ENCODE measurements around the gene CRB2. TPM values are rescaled to one million over a fixed set of nuclear protein-coding genes. Genes with fewer than 3 reads are reported as not detected.

CRB2 gene
- total RNA-seq, 1 experiment from 2014 or later = not detected

DNA sequence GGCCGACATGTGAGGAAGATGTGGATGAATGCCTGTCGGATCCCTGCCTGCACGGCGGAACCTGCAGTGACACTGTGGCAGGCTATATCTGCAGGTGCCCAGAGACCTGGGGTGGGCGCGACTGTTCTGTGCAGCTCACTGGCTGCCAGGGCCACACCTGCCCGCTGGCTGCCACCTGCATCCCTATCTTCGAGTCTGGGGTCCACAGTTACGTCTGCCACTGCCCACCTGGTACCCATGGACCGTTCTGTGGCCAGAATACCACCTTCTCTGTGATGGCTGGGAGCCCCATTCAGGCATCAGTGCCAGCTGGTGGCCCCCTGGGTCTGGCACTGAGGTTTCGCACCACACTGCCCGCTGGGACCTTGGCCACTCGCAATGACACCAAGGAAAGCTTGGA, 14.1 kb downstream of the CRB2 start:
- no peaks in the 10 kb centered on the region for H3K9me3 ChIP-seq (replicated peaks)
- no peaks in the 10 kb centered on the region for H3K36me3 ChIP-seq
- DNase-seq (ENCODE audit: low read depth in 1 of 2, low spot score in 2 of 2) = no peak
- H3K27ac ChIP-seq = no peak overlapping the region
- no peaks in the 10 kb centered on the region for H3K4me1 ChIP-seq (replicated peaks)
- H3K27me3 ChIP-seq (replicated peaks) = peaks cover 33% of the 10 kb centered on the region
- no peak overlapping the region for H3K4me3 ChIP-seq

DNA sequence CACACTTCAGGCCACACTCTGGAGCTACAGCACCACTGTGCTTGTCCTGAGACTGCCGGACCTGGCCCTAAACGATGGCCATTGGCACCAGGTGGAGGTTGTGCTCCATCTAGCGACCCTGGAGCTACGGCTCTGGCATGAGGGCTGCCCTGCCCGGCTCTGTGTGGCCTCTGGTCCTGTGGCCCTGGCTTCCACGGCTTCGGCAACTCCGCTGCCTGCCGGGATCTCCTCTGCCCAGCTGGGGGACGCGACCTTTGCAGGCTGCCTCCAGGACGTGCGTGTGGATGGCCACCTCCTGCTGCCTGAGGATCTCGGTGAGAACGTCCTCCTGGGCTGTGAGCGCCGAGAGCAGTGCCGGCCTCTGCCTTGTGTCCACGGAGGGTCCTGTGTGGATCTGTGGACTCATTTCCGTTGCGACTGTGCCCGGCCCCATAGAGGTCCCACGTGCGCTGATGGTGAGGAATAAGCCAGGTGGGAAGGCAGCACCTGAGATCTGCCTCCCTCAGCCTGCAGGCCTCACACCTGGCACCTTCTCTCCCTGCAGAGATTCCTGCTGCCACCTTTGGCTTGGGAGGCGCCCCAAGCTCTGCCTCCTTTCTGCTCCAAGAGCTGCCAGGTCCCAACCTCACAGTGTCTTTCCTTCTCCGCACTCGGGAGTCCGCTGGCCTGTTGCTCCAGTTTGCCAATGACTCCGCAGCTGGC, 14.7 kb downstream of the CRB2 start:
- no peaks in the 10 kb centered on the region for H3K36me3 ChIP-seq
- no peak overlapping the region for H3K4me3 ChIP-seq
- H3K27ac ChIP-seq = no peak overlapping the region
- no peaks in the 10 kb centered on the region for H3K4me1 ChIP-seq (replicated peaks)
- DNase-seq (ENCODE audit: low read depth in 1 of 2, low spot score in 2 of 2) = no peak
- no peaks in the 10 kb centered on the region for H3K9me3 ChIP-seq (replicated peaks)
- H3K27me3 ChIP-seq (replicated peaks) = peaks cover 33% of the 10 kb centered on the region

DNA sequence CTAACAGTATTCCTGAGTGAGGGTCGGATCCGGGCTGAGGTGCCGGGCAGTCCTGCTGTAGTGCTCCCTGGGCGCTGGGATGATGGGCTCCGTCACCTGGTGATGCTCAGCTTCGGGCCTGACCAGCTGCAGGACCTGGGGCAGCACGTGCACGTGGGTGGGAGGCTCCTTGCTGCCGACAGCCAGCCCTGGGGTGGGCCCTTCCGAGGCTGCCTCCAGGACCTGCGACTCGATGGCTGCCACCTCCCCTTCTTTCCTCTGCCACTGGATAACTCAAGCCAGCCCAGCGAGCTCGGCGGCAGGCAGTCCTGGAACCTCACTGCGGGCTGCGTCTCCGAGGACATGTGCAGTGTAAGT, 15.2 kb downstream of the CRB2 start:
- H3K27ac ChIP-seq = no peak overlapping the region
- H3K27me3 ChIP-seq (replicated peaks) = peaks cover 33% of the 10 kb centered on the region
- no peak overlapping the region for H3K4me3 ChIP-seq
- H3K9me3 ChIP-seq (replicated peaks) = no peaks in the 10 kb centered on the region
- H3K36me3 ChIP-seq = no peaks in the 10 kb centered on the region
- no peaks in the 10 kb centered on the region for H3K4me1 ChIP-seq (replicated peaks)
- no peak for DNase-seq (ENCODE audit: low read depth in 1 of 2, low spot score in 2 of 2)

DNA sequence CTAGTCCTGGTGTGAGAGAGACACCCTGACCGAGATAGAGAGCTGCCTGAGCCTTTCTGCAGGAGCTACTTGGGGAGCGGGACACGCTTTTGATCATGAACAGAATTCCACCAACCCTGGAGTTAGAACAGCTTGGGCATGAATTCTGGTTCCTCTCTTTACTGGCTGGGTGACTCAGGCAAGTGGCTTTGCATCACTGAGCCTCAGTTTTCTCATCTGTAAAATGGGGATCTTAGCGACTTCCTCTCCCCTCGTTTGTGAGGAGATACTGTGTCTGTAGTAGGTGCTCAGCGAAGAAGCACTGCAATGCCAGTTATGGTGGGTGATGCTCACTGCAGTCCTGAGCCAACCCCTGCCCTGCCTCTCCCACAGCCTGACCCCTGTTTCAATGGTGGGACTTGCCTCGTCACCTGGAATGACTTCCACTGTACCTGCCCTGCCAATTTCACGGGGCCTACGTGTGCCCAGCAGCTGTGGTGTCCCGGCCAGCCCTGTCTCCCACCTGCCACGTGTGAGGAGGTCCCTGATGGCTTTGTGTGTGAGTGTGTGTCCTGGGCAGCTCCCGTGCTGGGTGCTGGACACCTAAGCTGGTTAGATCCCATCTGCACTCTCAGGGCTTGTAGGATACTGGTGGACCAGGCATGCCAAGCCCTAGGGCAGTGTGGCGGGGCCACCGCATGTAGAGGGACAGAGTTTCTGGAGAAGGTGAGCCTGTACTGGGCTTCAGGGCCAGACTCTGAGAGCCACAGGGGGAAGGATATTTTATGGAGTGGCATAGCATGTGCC, 16.0 kb downstream of the CRB2 start:
- DNase-seq (ENCODE audit: low read depth in 1 of 2, low spot score in 2 of 2) = no peak
- peaks cover 33% of the 10 kb centered on the region for H3K27me3 ChIP-seq (replicated peaks)

DNA sequence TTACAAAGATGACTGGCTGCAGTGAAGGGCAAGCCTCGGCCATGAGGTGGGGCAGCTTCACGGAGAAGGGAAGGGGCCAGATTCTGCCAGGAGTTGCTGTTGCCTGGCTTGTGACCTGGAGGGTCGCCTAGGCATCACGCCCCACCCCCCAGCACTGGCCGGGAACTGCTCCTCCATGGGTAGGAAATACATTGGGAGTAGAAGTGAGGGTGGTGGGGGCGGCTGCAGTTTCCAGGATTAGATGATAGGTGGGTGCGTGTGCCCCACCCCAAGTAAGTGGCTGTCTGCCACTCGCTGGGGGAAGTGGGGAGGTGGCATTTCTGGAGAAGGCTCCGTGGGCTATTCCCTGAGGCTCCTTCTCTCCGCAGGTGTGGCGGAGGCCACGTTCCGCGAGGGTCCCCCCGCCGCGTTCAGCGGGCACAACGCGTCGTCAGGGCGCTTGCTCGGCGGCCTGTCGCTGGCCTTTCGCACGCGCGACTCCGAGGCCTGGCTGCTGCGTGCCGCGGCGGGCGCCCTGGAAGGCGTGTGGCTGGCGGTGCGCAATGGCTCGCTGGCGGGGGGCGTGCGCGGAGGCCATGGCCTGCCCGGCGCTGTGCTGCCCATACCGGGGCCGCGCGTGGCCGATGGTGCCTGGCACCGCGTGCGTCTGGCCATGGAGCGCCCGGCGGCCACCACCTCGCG, 16.9 kb downstream of the CRB2 start:
- DNase-seq (ENCODE audit: low read depth in 1 of 2, low spot score in 2 of 2) = no peak
- H3K27me3 ChIP-seq (replicated peaks) = peaks cover 33% of the 10 kb centered on the region
- H3K4me1 ChIP-seq (replicated peaks) = no peaks in the 10 kb centered on the region
- H3K4me3 ChIP-seq = no peak overlapping the region
- no peaks in the 10 kb centered on the region for H3K9me3 ChIP-seq (replicated peaks)
- H3K27ac ChIP-seq = no peak overlapping the region
- H3K36me3 ChIP-seq = no peaks in the 10 kb centered on the region

More for the DNA sequence above, 16.0 kb downstream of the CRB2 start:
- H3K36me3 ChIP-seq = no peaks in the 10 kb centered on the region
- H3K9me3 ChIP-seq (replicated peaks) = no peaks in the 10 kb centered on the region
- no peak overlapping the region for H3K4me3 ChIP-seq
- no peak overlapping the region for H3K27ac ChIP-seq
- H3K4me1 ChIP-seq (replicated peaks) = no peaks in the 10 kb centered on the region

DNA sequence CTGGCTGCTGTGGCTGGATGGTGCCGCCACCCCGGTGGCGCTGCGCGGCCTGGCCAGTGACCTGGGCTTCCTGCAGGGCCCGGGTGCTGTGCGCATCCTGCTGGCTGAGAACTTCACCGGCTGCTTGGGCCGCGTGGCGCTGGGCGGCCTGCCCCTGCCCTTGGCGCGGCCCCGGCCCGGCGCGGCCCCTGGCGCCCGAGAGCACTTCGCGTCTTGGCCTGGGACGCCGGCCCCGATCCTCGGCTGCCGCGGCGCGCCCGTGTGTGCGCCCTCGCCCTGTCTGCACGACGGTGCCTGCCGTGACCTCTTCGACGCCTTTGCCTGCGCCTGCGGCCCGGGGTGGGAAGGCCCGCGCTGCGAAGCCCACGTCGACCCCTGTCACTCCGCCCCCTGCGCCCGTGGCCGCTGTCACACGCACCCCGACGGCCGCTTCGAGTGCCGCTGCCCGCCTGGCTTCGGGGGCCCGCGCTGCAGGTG, 17.5 kb downstream of the CRB2 start:
- no peak overlapping the region for H3K4me3 ChIP-seq
- no peaks in the 10 kb centered on the region for H3K9me3 ChIP-seq (replicated peaks)
- H3K36me3 ChIP-seq = no peaks in the 10 kb centered on the region
- no peak overlapping the region for H3K27ac ChIP-seq
- peaks cover 33% of the 10 kb centered on the region for H3K27me3 ChIP-seq (replicated peaks)
- H3K4me1 ChIP-seq (replicated peaks) = no peaks in the 10 kb centered on the region
- no peak for DNase-seq (ENCODE audit: low read depth in 1 of 2, low spot score in 2 of 2)

DNA sequence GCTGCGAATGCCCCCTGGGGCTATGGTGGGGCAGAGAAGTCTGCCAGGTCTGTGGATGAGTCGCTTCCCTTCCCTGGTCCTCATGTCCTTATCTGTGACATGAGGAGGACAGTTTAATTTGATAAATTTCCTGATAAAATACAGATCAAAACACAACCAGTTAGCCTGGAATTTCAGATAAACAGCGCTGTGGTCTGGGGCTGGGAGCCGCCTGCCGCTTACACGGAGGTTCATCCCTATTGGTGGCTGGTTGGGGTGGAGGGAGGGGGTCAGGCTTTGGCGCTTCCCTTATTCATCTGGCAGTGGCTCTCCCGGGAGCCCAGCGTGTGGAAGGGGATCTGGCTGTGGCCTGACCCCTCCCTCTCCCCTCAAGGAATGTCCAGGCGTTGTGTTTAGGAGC, 17.9 kb downstream of the CRB2 start:
- no peaks in the 10 kb centered on the region for H3K36me3 ChIP-seq
- H3K4me3 ChIP-seq = no peak overlapping the region
- peaks cover 33% of the 10 kb centered on the region for H3K27me3 ChIP-seq (replicated peaks)

DNA sequence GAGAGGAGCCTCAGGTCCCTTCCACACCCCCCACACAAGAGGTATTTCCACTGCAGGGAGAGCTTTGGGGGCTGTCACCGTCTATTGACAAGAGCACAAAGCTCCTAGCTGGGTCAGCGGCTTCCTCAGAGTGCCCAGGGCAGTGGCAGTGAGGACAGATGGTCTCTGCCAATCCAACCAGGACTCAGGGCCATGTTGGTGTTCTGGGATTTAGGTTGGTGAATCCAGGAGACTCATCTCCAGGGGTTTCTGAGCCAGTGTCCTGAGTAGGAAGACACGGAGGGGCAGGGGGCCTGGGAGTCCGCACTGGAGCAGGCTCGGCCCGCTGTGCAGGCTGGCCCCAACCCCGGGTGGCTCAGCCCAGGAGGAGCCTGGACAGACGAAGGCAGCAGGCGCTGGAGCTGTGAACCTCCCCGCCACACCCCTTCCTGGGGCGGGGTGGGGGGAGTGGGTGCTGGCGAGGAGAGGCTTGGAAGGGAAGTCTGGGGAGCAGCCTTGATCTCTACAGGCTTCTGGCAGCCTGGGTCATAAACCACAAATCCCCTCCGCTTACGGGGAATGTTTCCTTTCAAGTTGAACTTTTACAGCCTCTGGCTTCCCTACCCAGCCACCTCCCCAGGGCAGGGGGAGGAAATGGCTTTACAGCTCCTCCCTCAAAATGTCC, 19.6 kb downstream of the CRB2 start:
- Histone ChIP-seq H3K27me3 (replicated peaks) (peaks cover 27% of the 10 kb centered on the region), H3K4me3 (no peak overlapping the region), H3K4me1 (replicated peaks) (no peaks in the 10 kb centered on the region), H3K36me3 (no peaks in the 10 kb centered on the region), H3K9me3 (replicated peaks) (no peaks in the 10 kb centered on the region), H3K27ac (no peak overlapping the region)
- no peak for DNase-seq (ENCODE audit: low read depth in 1 of 2, low spot score in 2 of 2)

More for the DNA sequence above, 17.9 kb downstream of the CRB2 start:
- DNase-seq (ENCODE audit: low read depth in 1 of 2, low spot score in 2 of 2) = no peak
- H3K9me3 ChIP-seq (replicated peaks) = no peaks in the 10 kb centered on the region
- H3K4me1 ChIP-seq (replicated peaks) = no peaks in the 10 kb centered on the region
- no peak overlapping the region for H3K27ac ChIP-seq

DNA sequence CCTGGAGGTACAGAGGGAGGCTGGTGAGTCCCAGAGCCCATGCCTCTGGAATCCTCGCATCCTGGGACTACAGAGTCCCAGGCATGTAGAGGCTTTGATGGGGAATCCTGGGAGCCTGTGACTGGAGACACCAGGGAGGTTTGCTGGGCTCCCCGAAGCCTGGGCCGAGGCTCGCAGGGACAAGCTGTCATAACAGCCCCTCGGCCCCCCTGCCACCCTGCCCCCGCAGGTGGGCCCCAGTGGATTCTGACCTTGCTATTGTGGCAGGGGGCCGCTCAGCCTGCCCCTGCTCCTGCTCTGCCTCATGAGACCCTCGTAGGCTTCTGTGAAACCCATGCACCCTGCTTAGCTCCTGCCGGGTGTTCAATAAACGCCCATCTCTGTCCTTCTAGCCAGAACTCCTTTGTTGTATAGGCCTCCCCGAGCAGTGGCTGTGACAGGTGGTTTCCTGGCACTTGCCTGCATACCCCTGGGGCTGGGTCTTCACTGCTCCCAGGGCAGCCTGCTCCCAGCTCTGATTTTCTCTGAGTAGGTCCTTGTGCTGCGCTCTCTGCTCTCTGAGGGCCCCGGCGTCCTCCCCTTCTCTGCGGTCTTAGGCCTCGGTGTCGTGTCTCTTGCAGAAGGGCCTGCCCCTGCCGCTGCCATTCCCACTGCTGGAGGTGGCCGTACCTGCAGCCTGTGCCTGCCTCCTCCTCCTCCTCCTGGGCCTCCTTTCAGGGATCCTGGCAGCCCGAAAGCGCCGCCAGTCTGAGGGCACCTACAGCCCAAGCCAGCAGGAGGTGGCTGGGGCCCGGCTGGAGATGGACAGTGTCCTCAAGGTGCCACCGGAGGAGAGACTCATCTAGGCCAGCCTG, 20.4 kb downstream of the CRB2 start:
- H3K4me3 ChIP-seq = no peak overlapping the region
- H3K4me1 ChIP-seq (replicated peaks) = no peaks in the 10 kb centered on the region
- H3K27ac ChIP-seq = no peak overlapping the region
- no peaks in the 10 kb centered on the region for H3K9me3 ChIP-seq (replicated peaks)
- H3K36me3 ChIP-seq = no peaks in the 10 kb centered on the region
- no peak for DNase-seq (ENCODE audit: low read depth in 1 of 2, low spot score in 2 of 2)
- peaks cover 22% of the 10 kb centered on the region for H3K27me3 ChIP-seq (replicated peaks)

DNA sequence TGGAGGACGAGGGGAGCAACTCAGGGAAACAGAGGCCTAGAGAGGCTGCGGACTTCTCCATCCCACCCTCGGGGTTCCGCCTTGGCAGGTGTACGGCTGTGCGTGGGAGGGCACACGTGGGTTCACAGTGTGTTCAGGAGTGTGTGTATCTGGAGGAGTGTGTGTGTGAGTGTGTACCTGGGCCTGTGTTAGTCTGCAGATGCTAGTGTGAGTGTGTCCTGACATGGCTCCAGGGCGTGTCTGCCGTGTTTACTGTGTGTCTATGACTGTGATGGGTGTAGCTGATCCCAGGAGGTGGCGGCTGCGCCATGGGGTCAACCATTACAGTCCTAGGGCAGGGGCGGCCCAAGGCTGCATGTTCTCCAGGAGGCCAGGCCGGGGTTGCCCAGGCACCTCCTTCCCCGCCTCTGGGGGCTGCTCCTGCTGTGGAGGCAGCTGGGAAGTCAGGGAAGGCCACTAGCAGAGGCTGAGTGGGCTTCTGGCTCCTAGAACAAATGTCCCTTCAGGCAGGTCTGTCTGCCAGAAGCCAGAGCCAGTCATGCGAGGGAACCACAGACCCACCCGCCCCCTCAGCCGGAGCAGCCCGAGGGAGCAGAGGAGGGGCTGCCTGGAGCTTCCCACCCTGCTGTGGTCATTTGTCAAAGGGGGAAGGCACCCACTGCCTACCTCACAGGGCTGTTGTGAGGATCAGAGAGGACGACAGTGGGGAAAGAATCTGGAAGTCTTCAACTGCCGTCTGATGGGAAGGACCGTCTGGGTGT, 21.4 kb downstream of the CRB2 start:
- Histone ChIP-seq H3K4me3 (no peak overlapping the region), H3K36me3 (no peaks in the 10 kb centered on the region), H3K27me3 (replicated peaks) (peaks cover 16% of the 10 kb centered on the region), H3K27ac (no peak overlapping the region), H3K9me3 (replicated peaks) (no peaks in the 10 kb centered on the region), H3K4me1 (replicated peaks) (no peaks in the 10 kb centered on the region)
- no peak for DNase-seq (ENCODE audit: low read depth in 1 of 2, low spot score in 2 of 2)

DNA sequence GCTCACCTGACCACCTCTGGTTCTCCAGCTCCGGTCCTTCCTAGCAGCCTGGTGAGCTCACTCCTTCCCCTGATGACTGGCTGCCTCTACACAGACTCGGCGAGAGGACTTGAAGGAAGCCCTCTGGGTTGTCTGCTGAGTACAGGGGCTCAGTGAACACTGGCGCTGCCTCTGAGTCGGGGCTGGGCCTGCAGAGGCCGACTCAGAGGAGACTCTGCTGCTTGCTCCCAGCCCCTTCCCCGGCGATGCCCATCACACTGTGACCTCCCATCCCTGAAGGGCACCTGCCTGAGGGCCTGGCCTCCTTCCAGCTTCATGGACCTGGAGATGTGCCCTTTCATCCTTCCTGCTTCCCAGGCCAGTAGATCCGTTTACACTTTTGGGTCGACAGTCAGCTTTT, 22.0 kb downstream of the CRB2 start:
- H3K27ac ChIP-seq = no peak overlapping the region
- no peaks in the 10 kb centered on the region for H3K36me3 ChIP-seq
- DNase-seq (ENCODE audit: low read depth in 1 of 2, low spot score in 2 of 2) = no peak
- H3K4me3 ChIP-seq = no peak overlapping the region
- peaks cover 13% of the 10 kb centered on the region for H3K27me3 ChIP-seq (replicated peaks)
- no peaks in the 10 kb centered on the region for H3K4me1 ChIP-seq (replicated peaks)
- no peaks in the 10 kb centered on the region for H3K9me3 ChIP-seq (replicated peaks)

DNA sequence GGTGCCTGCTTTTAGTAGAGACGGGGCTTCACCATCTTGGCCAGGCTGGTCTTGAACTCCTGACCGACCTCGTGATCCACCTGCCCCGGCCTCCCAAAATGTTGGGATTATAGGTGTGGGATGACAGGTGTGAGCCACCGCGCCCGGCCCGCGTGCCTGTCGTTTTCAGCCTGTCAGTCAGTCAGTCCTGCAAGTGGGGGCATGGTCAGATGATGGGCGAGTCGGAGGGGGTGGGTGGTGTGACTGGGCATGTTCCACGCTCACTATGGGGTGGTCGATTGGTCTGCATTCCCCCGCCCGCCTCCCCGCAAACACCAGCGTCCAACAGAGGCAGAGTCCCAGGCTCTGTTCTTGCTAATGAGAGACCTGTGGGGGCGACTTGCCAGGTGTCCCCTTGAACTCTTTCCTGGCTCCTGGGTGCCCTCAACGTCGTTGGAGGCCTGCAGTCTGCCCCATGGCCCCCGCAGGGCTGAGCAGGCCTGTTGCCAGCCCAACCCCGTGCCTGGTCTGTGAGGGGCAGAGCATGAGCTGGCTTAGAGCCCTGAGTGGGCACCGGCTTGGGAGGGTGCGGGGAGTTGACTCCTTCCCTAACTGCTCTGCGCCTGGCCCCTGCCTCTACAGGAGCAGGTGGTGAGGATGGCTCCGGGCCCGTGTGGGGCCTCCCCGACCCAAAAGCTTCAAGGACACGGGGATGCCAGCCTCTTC, 23.1 kb downstream of the CRB2 start:
- H3K27me3 ChIP-seq (replicated peaks) = peaks cover 4% of the 10 kb centered on the region; the same call in 1 of the 2 replicates
- no peak for DNase-seq (ENCODE audit: low read depth in 1 of 2, low spot score in 2 of 2)
- H3K27ac ChIP-seq = no peak overlapping the region
- H3K4me3 ChIP-seq = no peak overlapping the region
- no peaks in the 10 kb centered on the region for H3K9me3 ChIP-seq (replicated peaks)
- no peaks in the 10 kb centered on the region for H3K4me1 ChIP-seq (replicated peaks)
- no peaks in the 10 kb centered on the region for H3K36me3 ChIP-seq

Measured in SJSA1 (cell line).